ENCODE results near the gene NMU. TPM values are rescaled to one million over a fixed set of nuclear protein-coding genes. Genes with fewer than 3 reads are reported as not detected.
"Not testable (repeated sequence)": the region's sequence is repeated elsewhere in the genome, so short reads cannot be mapped to it uniquely, and the experiment has no call there.

Gene NMU, protein sequence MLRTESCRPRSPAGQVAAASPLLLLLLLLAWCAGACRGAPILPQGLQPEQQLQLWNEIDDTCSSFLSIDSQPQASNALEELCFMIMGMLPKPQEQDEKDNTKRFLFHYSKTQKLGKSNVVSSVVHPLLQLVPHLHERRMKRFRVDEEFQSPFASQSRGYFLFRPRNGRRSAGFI
- polyA plus RNA-seq, result not detected

DNA sequence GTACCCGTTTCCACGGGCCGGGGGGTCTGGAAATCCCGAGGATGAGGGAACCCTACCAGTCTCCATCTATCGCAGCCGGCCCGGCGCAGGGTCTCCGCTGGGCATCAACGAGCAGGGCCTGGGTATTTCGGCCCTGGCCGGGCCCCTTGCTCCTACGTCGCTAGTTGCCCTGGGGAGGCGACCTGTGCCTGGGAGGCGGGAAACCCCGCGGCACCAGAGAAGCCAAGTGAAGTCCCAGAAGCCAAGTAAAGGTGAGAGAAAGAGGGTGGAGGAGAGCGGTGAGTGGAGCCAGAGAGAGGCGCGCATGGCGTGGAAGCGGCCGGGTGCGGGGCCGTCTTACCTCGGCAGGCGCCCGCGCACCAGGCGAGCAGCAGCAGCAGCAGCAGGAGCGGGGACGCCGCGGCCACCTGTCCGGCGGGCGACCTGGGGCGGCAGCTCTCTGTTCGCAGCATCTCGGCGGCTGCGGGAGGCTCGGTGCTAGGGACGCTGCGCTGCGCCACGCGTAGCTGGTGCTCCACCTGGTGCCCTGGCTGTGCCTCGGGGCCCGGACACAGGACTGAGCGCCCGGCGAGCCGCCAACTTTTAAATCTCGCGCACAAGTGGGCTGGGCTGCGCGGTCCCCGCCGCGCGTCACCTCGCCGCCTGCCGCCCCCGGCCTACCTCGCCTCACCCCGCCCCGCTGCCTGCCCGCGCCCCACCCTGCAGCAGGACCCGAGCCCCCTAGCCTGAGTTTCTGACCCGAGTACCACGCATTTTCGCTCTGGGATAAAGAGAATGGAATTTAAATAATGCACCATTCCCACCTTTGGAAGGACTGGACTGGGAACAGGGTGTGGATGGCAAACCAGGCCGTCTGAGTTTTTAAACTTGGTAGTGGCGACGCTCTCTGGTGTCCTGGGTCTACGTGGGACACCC is at the start of gene NMU:
TSS of gene NMU (minus strand) at position 558 of the 915 bp plus-strand sequence. CDS start at position 452, 106 bp downstream.
- Mint-ChIP-seq H3K9me3 (peaks cover 0 to 4% (median under 1%) of the 10 kb centered on the region in 6 donors), H3K27ac (no peak within 1 kb of the TSS), H3K27me3 (ENCODE audit: low read depth in 3 of 3) (peaks cover 16 to 32% (median 29%) of the 10 kb centered on the region in 3 donors), H3K4me3 (peak within 1 kb of the TSS in 3 of 5 donors; percentile 8 to 60 (median 46)), H3K4me1 (peaks cover 6% of the 10 kb centered on the region in 2 donors), H3K36me3 (peaks cover 0 to 2% (median 0%) of the 10 kb centered on the region in 3 donors)
- no peak for DNase-seq

DNA sequence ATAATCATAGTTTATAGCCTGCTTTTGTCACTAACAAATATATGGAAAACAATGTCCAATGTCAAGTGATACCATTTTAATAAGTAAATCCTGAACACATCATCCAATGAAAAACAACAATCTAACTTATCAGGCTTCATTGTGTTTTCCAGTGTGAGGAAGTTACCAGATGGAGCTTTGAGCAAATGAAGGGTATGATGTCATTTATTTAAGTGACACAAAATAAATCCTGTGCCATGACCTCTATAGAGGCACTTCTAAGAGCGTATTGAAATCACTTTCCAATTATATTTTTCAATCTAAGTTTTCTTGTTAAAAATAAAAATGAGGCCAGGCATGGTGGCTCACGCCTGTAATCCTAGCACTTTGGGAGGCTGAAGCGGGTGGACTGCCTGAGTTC is 48.2 kb upstream of the NMU start:
- Mint-ChIP-seq H3K4me3 (no peak overlapping the region), H3K27me3 (ENCODE audit: low read depth in 3 of 3) (peaks cover 0 to 3% (median 2%) of the 10 kb centered on the region in 3 donors), H3K9me3 (peaks cover 0 to 3% (median under 1%) of the 10 kb centered on the region in 6 donors), H3K27ac (no peak overlapping the region), H3K36me3 (no peaks in the 10 kb centered on the region), H3K4me1 (no peaks in the 10 kb centered on the region)
- no peak for DNase-seq

DNA sequence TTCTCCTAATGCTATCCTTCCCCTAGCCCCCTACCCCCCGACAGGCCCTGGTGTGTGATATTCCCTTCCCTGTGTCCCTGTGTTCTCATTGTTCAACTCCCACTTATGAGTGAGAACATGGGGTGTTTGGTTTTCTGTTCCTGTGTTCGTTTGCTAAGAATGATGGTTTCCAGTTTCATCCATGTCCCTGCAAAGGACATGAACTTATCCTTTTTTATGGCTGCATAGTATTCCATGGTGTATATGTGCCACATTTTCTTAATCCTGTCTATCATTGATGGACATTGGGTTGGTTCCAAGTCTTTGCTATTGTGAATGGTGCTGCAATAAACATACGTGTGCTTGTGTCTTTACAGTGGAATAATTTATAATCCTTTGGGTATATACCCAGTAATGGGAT is 46.7 kb upstream of the NMU start:
- not testable (repeated sequence) for H3K4me3 Mint-ChIP-seq; H3K36me3 Mint-ChIP-seq; DNase-seq; H3K9me3 Mint-ChIP-seq; H3K27ac Mint-ChIP-seq; H3K4me1 Mint-ChIP-seq; H3K27me3 Mint-ChIP-seq (ENCODE audit: low read depth in 3 of 3)

- Mint-ChIP-seq H3K4me1 (no peaks in the 10 kb centered on the region), H3K4me3 (no peak overlapping the region), H3K36me3 (no peaks in the 10 kb centered on the region), H3K9me3 (peaks cover 0 to 4% (median 2%) of the 10 kb centered on the region in 6 donors), H3K27ac (no peak overlapping the region), H3K27me3 (ENCODE audit: low read depth in 3 of 3) (peaks cover 0 to 3% (median 2%) of the 10 kb centered on the region in 3 donors)
- DNase-seq, result no peak
These were observed 46.2 kb upstream of the NMU start for GRCh38 chr4:55682295-55682694.

- DNase-seq, result no peak
- peaks cover 0 to 4% (median 2%) of the 10 kb centered on the region in 6 donors for H3K9me3 Mint-ChIP-seq
- H3K4me3 Mint-ChIP-seq, result no peak overlapping the region
- peaks cover 0 to 3% (median 2%) of the 10 kb centered on the region in 3 donors for H3K27me3 Mint-ChIP-seq (ENCODE audit: low read depth in 3 of 3)
- H3K4me1 Mint-ChIP-seq, result no peaks in the 10 kb centered on the region
- no peak overlapping the region for H3K27ac Mint-ChIP-seq
- no peaks in the 10 kb centered on the region for H3K36me3 Mint-ChIP-seq
These were observed 45.3 kb upstream of the NMU start for GRCh38 chr4:55681430-55681829.

- H3K27ac Mint-ChIP-seq, result no peak overlapping the region
- DNase-seq, result no peak
- H3K4me1 Mint-ChIP-seq, result no peaks in the 10 kb centered on the region
- H3K9me3 Mint-ChIP-seq, result peaks cover 0 to 10% (median 0%) of the 10 kb centered on the region in 6 donors
- H3K27me3 Mint-ChIP-seq (ENCODE audit: low read depth in 3 of 3), result peaks cover 0 to 6% (median 6%) of the 10 kb centered on the region in 3 donors
- H3K4me3 Mint-ChIP-seq, result no peak overlapping the region
- H3K36me3 Mint-ChIP-seq, result no peaks in the 10 kb centered on the region
These were observed 39.2 kb upstream of the NMU start for GRCh38 chr4:55675196-55675793.

DNA sequence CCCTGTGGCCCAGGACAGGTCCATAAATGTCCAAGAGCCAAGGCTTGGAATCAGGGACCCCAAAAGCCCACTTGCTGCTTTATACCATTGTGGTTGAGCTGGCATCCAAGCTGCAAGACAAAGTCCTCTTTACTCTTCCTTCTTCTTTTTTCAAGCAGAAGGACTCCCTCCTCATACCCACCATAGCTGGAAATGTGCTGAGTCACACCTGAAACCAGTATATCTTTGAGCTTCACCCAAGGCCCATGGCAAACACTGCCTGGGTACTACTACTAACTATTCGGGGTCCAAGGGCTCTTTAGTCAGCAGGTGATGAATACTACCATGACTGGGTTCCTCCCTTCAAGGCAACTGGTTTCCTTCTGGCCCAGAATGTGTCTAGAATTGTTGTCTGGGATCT is 37.3 kb upstream of the NMU start:
- Mint-ChIP-seq H3K4me3 (no peak overlapping the region), H3K27me3 (ENCODE audit: low read depth in 3 of 3) (peaks cover 2 to 5% (median 4%) of the 10 kb centered on the region in 3 donors), H3K27ac (no peak overlapping the region), H3K9me3 (peaks cover 0 to 10% (median 0%) of the 10 kb centered on the region in 6 donors), H3K36me3 (no peaks in the 10 kb centered on the region), H3K4me1 (no peaks in the 10 kb centered on the region)
- no peak for DNase-seq

DNA sequence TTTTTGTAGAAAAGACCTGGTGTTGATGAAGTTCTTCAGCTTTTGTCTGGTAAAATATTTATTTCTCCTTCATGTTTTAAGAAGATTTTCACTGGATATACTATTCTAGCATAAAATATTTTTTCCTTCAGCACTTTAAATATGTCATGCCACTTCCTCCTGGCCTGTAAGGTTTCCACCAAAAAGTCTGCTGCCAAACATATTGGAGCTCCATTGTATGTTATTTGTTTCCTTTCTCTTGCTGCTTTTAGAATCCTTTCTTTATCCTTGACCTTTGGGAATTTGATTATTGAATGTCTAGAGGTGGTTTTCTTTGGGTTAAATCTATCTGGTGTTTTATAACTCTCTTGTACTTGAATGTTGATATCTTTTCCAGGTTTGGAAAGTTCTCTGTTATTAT is 35.6 kb upstream of the NMU start:
- Mint-ChIP-seq H3K36me3 (no peaks in the 10 kb centered on the region), H3K4me1 (no peaks in the 10 kb centered on the region), H3K9me3 (peaks cover 0 to 8% (median 0%) of the 10 kb centered on the region in 6 donors), H3K4me3 (no peak overlapping the region), H3K27me3 (ENCODE audit: low read depth in 3 of 3) (peaks cover 2 to 5% (median 4%) of the 10 kb centered on the region in 3 donors), H3K27ac (no peak overlapping the region)
- no peak for DNase-seq

DNA sequence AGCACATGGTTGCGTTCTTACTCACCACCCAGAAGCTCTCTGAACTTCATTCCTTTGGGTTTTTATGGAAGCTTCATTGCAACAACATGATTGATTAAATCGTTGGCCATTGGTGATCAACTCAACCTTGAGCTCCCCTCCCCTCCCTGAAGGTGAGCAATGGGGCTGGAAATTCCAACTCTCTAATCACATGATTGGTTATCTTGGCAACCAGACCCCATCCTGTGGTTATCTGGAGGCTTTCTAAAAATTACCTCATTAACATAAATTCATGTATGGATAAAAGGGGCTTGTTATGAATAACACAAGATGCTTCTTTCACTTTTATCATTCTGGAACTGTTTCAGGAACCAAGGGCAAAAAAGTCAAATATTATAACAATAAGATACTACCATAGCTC is 34.6 kb upstream of the NMU start:
- peaks cover 0 to 8% (median 0%) of the 10 kb centered on the region in 6 donors for H3K9me3 Mint-ChIP-seq
- H3K27me3 Mint-ChIP-seq (ENCODE audit: low read depth in 3 of 3), result peaks cover 2 to 7% (median 4%) of the 10 kb centered on the region in 3 donors
- H3K36me3 Mint-ChIP-seq, result no peaks in the 10 kb centered on the region
- no peaks in the 10 kb centered on the region for H3K4me1 Mint-ChIP-seq
- no peak overlapping the region for H3K4me3 Mint-ChIP-seq
- DNase-seq, result no peak
- no peak overlapping the region for H3K27ac Mint-ChIP-seq

- peaks cover 0 to under 1% (median 0%) of the 10 kb centered on the region in 6 donors for H3K9me3 Mint-ChIP-seq
These were observed 32.4 kb upstream of the NMU start for GRCh38 chr4:55668449-55668848.

DNA sequence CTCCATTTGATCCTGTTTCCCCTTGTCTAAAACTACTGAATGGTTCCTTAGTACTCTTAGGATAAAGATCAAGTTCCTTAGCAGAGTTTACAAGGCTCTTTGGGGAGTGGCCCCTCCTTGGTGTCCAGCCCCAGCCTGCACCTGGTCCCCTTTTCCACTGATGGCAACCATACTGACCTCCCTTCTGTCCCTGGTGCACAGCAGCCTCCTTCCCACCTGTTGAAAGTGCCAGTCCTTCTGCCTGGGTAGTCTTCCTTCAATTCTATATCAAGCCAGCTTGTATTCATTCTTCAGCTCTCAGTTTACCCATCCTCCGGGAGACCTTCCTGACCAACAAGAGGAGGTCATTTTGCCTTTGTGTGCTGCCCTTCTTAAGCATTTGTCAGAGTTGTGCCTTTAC is 30.4 kb upstream of the NMU start:
- Mint-ChIP-seq H3K27ac (no peak overlapping the region), H3K4me3 (no peak overlapping the region), H3K27me3 (ENCODE audit: low read depth in 3 of 3) (peaks cover 2 to 7% (median 2%) of the 10 kb centered on the region in 3 donors), H3K9me3 (no peaks in the 10 kb centered on the region), H3K4me1 (no peaks in the 10 kb centered on the region), H3K36me3 (no peaks in the 10 kb centered on the region)
- DNase-seq, result no peak

More at GRCh38 chr4:55668449-55668848, 32.4 kb upstream of the NMU start:
- no peak overlapping the region for H3K27ac Mint-ChIP-seq
- H3K4me3 Mint-ChIP-seq, result no peak overlapping the region
- no peak for DNase-seq
- H3K36me3 Mint-ChIP-seq, result no peaks in the 10 kb centered on the region
- peaks cover 2 to 7% (median 2%) of the 10 kb centered on the region in 3 donors for H3K27me3 Mint-ChIP-seq (ENCODE audit: low read depth in 3 of 3)
- no peaks in the 10 kb centered on the region for H3K4me1 Mint-ChIP-seq

DNA sequence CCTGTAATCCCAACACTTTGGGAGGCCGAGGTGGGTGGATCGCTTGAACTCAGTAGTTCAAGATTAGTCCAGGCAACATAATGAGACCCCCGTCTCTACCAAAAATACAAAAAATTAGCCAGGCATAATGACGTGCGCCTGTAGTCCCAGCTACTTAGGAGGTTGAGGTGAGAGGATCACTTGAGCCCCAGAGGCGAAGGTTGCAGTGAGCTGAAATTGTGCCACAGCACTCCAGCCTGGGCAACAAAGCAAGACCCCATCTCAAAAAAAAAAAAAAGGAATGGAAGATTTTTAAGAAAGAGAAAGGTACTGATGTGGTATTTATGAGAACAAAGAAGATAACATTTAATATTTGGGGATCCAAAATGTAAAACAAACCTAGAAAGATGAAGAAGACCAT is 27.0 kb upstream of the NMU start:
- Mint-ChIP-seq H3K4me3 (no peak overlapping the region), H3K9me3 (peaks cover 0 to 1% (median 0%) of the 10 kb centered on the region in 6 donors), H3K36me3 (no peaks in the 10 kb centered on the region), H3K27me3 (ENCODE audit: low read depth in 3 of 3) (peaks cover 0 to 2% (median 0%) of the 10 kb centered on the region in 3 donors), H3K27ac (no peak overlapping the region), H3K4me1 (no peaks in the 10 kb centered on the region)
- no peak for DNase-seq

DNA sequence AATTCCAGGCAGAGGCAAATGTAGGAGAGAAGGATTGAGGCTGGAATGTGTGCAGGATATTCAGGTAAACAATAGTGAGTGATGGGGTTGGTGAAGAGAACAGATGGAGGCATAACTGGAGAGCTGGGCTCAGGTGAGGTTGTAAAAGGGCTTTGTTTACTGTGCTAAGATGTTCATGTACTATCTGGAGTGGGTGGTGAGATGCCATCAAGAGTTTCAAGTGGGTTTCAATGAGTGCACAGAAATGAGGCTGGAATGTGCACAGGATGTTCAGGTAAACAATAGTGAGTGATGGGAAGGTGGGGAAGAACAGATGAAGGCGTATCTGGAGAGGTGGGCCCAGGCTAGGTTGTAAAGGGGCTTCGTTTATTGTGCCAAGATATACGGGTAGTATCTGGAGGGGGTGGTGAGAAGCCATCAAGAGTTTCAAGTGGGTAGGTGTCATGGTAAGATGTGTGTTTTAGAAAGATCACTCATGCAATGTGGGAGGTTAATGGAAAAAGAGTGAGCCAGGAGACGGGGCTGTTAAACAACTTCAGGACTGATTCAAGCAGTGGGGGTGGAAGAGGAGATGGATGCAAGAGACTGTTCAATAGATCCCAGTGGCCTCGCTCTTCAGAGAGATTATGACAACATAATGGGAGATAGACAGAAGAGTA is 25.4 kb upstream of the NMU start:
- Mint-ChIP-seq H3K36me3 (no peaks in the 10 kb centered on the region), H3K27me3 (ENCODE audit: low read depth in 3 of 3) (peaks cover 0 to 2% (median 1%) of the 10 kb centered on the region in 3 donors), H3K4me3 (no peak overlapping the region), H3K4me1 (no peaks in the 10 kb centered on the region), H3K27ac (no peak overlapping the region), H3K9me3 (peaks cover 0 to 2% (median 0%) of the 10 kb centered on the region in 6 donors)
- no peak for DNase-seq

Measured in immature natural killer cell (primary cell).